Liver (tissue), 9 donors: ENCODE results near the gene DENND4A. TPM values are rescaled to one million over a fixed set of nuclear protein-coding genes. Genes with fewer than 3 reads are reported as not detected.

Experiments used
- DNase-seq: peaks from one replicate; pipeline ENCODE4 v3.0.0-alpha.2; 2017; ENCODE audit warnings: low spot score
- H3K27ac ChIP-seq, 2 donors: one replicate each; pipeline ENCODE4 v1.7.0; 2013; ENCODE audit warnings: inconsistent platforms in 2 of 2, low read length in 2 of 2, control low read depth in 1 of 2, low read depth in 1 of 2, mild to moderate bottlenecking in 1 of 2
- H3K27me3 ChIP-seq, 4 donors: one replicate each; pipeline versions ENCODE4 v1.6.1 to v1.7.0; 2013; ENCODE audit warnings: low read length in 3 of 4, inconsistent platforms in 1 of 4, mild to moderate bottlenecking in 1 of 4, moderate library complexity in 1 of 4; ENCODE audit not compliant: control insufficient read depth in 4 of 4, insufficient read depth in 4 of 4
- H3K36me3 ChIP-seq, 4 donors: one replicate each; pipeline versions ENCODE4 v1.6.1 to v1.7.0; 2013; ENCODE audit warnings: low read length in 3 of 4, mild to moderate bottlenecking in 3 of 4, low read depth in 1 of 4, moderate library complexity in 1 of 4; ENCODE audit not compliant: control insufficient read depth in 4 of 4, insufficient read depth in 3 of 4
- H3K4me1 ChIP-seq, 4 donors: one replicate each; pipeline versions ENCODE4 v1.6.1 to v1.7.0; 2013; ENCODE audit warnings: low read length in 3 of 4, mild to moderate bottlenecking in 3 of 4, moderate library complexity in 1 of 4; ENCODE audit not compliant: control insufficient read depth in 4 of 4, insufficient read depth in 4 of 4
- H3K4me3 ChIP-seq, 3 donors: one replicate each; pipeline versions ENCODE4 v1.6.1 to v1.7.0; 2013; ENCODE audit warnings: low read length in 3 of 3, control low read depth in 1 of 3, low read depth in 1 of 3, mild to moderate bottlenecking in 1 of 3
- H3K9ac ChIP-seq, 2 donors: one replicate each; pipeline ENCODE4 v1.7.0; 2013; ENCODE audit warnings: low read length in 2 of 2, mild to moderate bottlenecking in 2 of 2, moderate library complexity in 2 of 2, control low read depth in 1 of 2, low read depth in 1 of 2
- H3K9me3 ChIP-seq, 4 donors: one replicate each; pipeline versions ENCODE4 v1.6.1 to v1.7.0; 2013; ENCODE audit warnings: low read length in 3 of 4; ENCODE audit not compliant: control insufficient read depth in 4 of 4
- EGR1 ChIP-seq, 2 donors: IDR thresholded peaks; 2 replicates each; pipeline ENCODE4 v1.6.1; 2016 to 2018; ENCODE audit warnings: antibody characterized with exemption in 2 of 2, low read depth in 2 of 2
- FOXA1 ChIP-seq: IDR thresholded peaks from 2 replicates; pipeline ENCODE4 v1.6.1; 2016; ENCODE audit warnings: antibody characterized with exemption
- FOXA2 ChIP-seq: IDR thresholded peaks from 2 replicates; pipeline ENCODE4 v1.6.1; 2016; ENCODE audit warnings: antibody characterized with exemption
- GABPA ChIP-seq, 2 donors: IDR thresholded peaks in 1 of 2; conservative IDR thresholded peaks in 1 of 2; 2 replicates each; pipeline ENCODE4 v1.6.1; 2016; ENCODE audit warnings: antibody characterized with exemption in 2 of 2, mild to moderate bottlenecking in 1 of 2, moderate library complexity in 1 of 2
- HNF4A ChIP-seq, 2 donors: conservative IDR thresholded peaks; 2 replicates each; pipeline ENCODE4 v1.6.1; 2016; ENCODE audit warnings: antibody characterized with exemption in 2 of 2, mild to moderate bottlenecking in 2 of 2
- HNF4G ChIP-seq: IDR thresholded peaks from 2 replicates; pipeline ENCODE4 v1.6.1; 2016; ENCODE audit warnings: antibody characterized with exemption
- JUND ChIP-seq, 2 donors: IDR thresholded peaks; 2 replicates each; pipeline ENCODE4 v1.6.1; 2016; ENCODE audit warnings: antibody characterized with exemption in 2 of 2
- NR2F2 ChIP-seq: IDR thresholded peaks from 2 replicates; pipeline ENCODE4 v1.6.1; 2016; ENCODE audit warnings: antibody characterized with exemption
- RXRA ChIP-seq, 2 donors: IDR thresholded peaks; 2 replicates each; pipeline ENCODE4 v1.6.1; 2017 to 2018; ENCODE audit warnings: antibody characterized with exemption in 2 of 2, mild to moderate bottlenecking in 1 of 2
- SP1 ChIP-seq: IDR thresholded peaks from 2 replicates; pipeline ENCODE4 v1.6.1; 2018; ENCODE audit warnings: antibody characterized with exemption, mild to moderate bottlenecking
- YY1 ChIP-seq: IDR thresholded peaks from 2 replicates; pipeline ENCODE4 v1.6.1; 2016; ENCODE audit warnings: antibody characterized with exemption, mild to moderate bottlenecking
- WGBS: extraction: QIAGEN DNeasy Blood & Tissue Kit; methylation state at CpG from one replicate; pipeline ENCODE4 v1.1.7; 2013; 5-methylcytosine and 5-hydroxymethylcytosine counted together
- polyA plus RNA-seq, 2 donors: library from polyadenylated mRNA; stranded (reverse) in 1 of 2; unstranded in 1 of 2; fragments of 200-250 nt in 1 of 2; fragments of >200 nt in 1 of 2; fragmentation: Nextera tagmentation in 1 of 2; extraction: Ambion mirVana in 1 of 2; gene quantifications; one replicate each; pipeline versions ENCODE4 v1.2.1 to v1.2.3, GENCODE V29; 2013 to 2015
- total RNA-seq, 2 donors: library from RNA; depleted of rRNA; stranded (reverse); fragments of >200 nt; gene quantifications; one replicate each; pipeline ENCODE4 v1.2.3, GENCODE V29; 2014
- TF ChIP-seq, protein P1 (sequence below): fragments of 150-350 bp; IDR thresholded peaks from 2 replicates; pipeline ENCODE4 v1.5.1; 2017; ENCODE audit warnings: improper control_type of control experiment, low read depth, low read length; ENCODE audit not compliant: missing input control
- TF ChIP-seq, protein P2 (sequence below): IDR thresholded peaks from 2 replicates; pipeline ENCODE4 v1.6.1; 2016; ENCODE audit warnings: antibody characterized with exemption
- TF ChIP-seq, protein P3 (sequence below): IDR thresholded peaks from 2 replicates; pipeline ENCODE4 v1.6.1; 2016; ENCODE audit warnings: antibody characterized with exemption, mild to moderate bottlenecking
- TF ChIP-seq, protein P4 (sequence below): IDR thresholded peaks from 2 replicates; pipeline ENCODE4 v1.6.1; 2016; ENCODE audit warnings: antibody characterized with exemption
- donor health status: healthy.
- donor health status: healthy.
- donor health status: healthy.
- donor health status: healthy.
- donor health status: healthy.

The DENND4A gene
- total and polyA plus RNA-seq, 4 donors = 5.2 to 75.5 (median 23.9) TPM

DNA sequence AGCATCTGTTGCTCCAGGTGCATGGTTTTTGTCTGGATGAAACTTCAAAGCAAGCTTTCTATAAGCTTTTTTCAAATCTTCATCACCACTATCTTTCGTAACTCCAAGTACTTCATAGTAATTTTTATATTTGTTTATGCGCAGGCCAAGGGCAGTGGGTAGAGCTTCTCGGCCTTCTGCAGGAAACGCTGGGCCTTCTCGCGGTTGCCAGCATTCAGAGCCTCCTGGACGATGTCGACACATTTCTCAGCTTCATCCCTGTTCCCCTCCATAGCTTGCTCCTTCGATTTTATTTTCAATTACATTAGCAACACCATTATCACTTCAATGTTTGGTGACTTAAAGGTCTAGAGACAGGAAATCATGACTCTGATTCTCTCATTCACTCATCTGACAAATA is 20.2 kb downstream of the DENND4A start (continued):
- TF ChIP-seq, protein P1, sequence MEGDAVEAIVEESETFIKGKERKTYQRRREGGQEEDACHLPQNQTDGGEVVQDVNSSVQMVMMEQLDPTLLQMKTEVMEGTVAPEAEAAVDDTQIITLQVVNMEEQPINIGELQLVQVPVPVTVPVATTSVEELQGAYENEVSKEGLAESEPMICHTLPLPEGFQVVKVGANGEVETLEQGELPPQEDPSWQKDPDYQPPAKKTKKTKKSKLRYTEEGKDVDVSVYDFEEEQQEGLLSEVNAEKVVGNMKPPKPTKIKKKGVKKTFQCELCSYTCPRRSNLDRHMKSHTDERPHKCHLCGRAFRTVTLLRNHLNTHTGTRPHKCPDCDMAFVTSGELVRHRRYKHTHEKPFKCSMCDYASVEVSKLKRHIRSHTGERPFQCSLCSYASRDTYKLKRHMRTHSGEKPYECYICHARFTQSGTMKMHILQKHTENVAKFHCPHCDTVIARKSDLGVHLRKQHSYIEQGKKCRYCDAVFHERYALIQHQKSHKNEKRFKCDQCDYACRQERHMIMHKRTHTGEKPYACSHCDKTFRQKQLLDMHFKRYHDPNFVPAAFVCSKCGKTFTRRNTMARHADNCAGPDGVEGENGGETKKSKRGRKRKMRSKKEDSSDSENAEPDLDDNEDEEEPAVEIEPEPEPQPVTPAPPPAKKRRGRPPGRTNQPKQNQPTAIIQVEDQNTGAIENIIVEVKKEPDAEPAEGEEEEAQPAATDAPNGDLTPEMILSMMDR = no peak
- TF ChIP-seq, protein P2, sequence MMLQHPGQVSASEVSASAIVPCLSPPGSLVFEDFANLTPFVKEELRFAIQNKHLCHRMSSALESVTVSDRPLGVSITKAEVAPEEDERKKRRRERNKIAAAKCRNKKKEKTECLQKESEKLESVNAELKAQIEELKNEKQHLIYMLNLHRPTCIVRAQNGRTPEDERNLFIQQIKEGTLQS = no peak

DNA sequence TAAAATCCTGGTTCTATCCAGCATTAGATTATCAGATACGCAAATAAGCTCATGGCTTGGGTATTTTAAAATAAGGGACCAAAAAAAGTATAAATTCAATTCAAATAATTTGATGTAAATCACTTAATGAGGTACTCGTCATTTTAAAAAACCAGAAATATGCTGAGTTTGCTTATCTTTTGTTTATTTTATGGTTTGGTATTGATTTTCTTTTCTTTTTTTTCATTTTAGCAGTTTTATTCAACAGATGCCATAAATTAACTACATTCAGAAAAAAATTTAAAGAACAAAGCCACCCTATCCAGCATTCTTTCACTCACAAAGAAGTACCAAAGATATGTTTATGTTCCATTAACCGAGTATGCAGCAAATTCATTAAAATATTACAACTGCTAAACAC is 22.6 kb downstream of the DENND4A start:
- Histone ChIP-seq H3K36me3 (no peaks in the 10 kb centered on the region), H3K9ac (no peak overlapping the region), H3K27ac (no peak overlapping the region), H3K27me3 (no peaks in the 10 kb centered on the region), H3K4me3 (no peak overlapping the region), H3K4me1 (peaks cover 2 to 11% (median 3%) of the 10 kb centered on the region in 4 donors), H3K9me3 (no peaks in the 10 kb centered on the region)
- no peak for DNase-seq
- TF ChIP-seq, protein P1 = no peak
- TF ChIP-seq YY1 = no peak
- TF ChIP-seq SP1 = no peak
- TF ChIP-seq FOXA2 = no peak
- TF ChIP-seq, protein P2 = no peak
- TF ChIP-seq, protein P3, sequence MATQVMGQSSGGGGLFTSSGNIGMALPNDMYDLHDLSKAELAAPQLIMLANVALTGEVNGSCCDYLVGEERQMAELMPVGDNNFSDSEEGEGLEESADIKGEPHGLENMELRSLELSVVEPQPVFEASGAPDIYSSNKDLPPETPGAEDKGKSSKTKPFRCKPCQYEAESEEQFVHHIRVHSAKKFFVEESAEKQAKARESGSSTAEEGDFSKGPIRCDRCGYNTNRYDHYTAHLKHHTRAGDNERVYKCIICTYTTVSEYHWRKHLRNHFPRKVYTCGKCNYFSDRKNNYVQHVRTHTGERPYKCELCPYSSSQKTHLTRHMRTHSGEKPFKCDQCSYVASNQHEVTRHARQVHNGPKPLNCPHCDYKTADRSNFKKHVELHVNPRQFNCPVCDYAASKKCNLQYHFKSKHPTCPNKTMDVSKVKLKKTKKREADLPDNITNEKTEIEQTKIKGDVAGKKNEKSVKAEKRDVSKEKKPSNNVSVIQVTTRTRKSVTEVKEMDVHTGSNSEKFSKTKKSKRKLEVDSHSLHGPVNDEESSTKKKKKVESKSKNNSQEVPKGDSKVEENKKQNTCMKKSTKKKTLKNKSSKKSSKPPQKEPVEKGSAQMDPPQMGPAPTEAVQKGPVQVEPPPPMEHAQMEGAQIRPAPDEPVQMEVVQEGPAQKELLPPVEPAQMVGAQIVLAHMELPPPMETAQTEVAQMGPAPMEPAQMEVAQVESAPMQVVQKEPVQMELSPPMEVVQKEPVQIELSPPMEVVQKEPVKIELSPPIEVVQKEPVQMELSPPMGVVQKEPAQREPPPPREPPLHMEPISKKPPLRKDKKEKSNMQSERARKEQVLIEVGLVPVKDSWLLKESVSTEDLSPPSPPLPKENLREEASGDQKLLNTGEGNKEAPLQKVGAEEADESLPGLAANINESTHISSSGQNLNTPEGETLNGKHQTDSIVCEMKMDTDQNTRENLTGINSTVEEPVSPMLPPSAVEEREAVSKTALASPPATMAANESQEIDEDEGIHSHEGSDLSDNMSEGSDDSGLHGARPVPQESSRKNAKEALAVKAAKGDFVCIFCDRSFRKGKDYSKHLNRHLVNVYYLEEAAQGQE = no peak
- no peak for TF ChIP-seq RXRA (IDR thresholded peaks at IDR 0.05)
- TF ChIP-seq JUND (IDR thresholded peaks at IDR 0.05) = no peak
- TF ChIP-seq, protein P4, sequence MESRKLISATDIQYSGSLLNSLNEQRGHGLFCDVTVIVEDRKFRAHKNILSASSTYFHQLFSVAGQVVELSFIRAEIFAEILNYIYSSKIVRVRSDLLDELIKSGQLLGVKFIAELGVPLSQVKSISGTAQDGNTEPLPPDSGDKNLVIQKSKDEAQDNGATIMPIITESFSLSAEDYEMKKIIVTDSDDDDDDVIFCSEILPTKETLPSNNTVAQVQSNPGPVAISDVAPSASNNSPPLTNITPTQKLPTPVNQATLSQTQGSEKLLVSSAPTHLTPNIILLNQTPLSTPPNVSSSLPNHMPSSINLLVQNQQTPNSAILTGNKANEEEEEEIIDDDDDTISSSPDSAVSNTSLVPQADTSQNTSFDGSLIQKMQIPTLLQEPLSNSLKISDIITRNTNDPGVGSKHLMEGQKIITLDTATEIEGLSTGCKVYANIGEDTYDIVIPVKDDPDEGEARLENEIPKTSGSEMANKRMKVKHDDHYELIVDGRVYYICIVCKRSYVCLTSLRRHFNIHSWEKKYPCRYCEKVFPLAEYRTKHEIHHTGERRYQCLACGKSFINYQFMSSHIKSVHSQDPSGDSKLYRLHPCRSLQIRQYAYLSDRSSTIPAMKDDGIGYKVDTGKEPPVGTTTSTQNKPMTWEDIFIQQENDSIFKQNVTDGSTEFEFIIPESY = no peak
- no peak for TF ChIP-seq GABPA (IDR thresholded peaks at IDR 0.05 in 1 of 2, conservative IDR thresholded peaks at IDR 0.05 in 1 of 2)
- TF ChIP-seq FOXA1 = no peak
- TF ChIP-seq NR2F2 = no peak
- no peak for TF ChIP-seq HNF4A (conservative IDR thresholded peaks at IDR 0.05)
- TF ChIP-seq HNF4G = no peak
- no peak for TF ChIP-seq EGR1 (IDR thresholded peaks at IDR 0.05; ENCODE audit: low read depth in 2 of 2)
- WGBS = 68% methylated on average over 3 of the region's 3 CpGs
